DND-41 (cell line): ENCODE results near the gene SHISA6.

Experiments used
- ATAC-seq: fragments of 200-7000 bp; cut with Tn5 transposase; 3 replicates; pipeline ENCODE4 v1.9.1; 2021; ENCODE audit warnings: low read depth; ENCODE audit not compliant: insufficient read depth
- DNase-seq: peaks from one replicate; pipeline ENCODE4 v3.0.0-alpha.2; 2020
- H2AFZ ChIP-seq: 2 replicates; pipeline ENCODE4 v1.6.0; 2012; ENCODE audit warnings: low read depth, low read length
- H3K27ac ChIP-seq: 2 replicates; pipeline ENCODE4 v1.5.1; 2012; ENCODE audit warnings: low read length, inconsistent platforms
- H3K27me3 ChIP-seq: fragments of 200-600 bp; sonication (generic); 2 replicates; pipeline ENCODE4 v1.6.0; 2012; ENCODE audit warnings: low read length, mild to moderate bottlenecking, inconsistent platforms; ENCODE audit not compliant: insufficient read depth, poor library complexity
- H3K36me3 ChIP-seq: 2 replicates; pipeline ENCODE4 v1.5.1; 2012; ENCODE audit warnings: low read length, inconsistent platforms; ENCODE audit not compliant: insufficient read depth
- H3K4me1 ChIP-seq: 2 replicates; pipeline ENCODE4 v1.5.1; 2012; ENCODE audit warnings: mild to moderate bottlenecking, low read length; ENCODE audit not compliant: insufficient read depth
- H3K4me2 ChIP-seq: 2 replicates; pipeline ENCODE4 v1.6.0; 2012; ENCODE audit warnings: mild to moderate bottlenecking, moderate library complexity, low read length, inconsistent platforms; ENCODE audit not compliant: insufficient read depth
- H3K4me3 ChIP-seq, 2 experiments: fragments of 200-600 bp in 1 of 2; shearing (Covaris generic) in 1 of 2; 2 replicates each; pipeline ENCODE4 v1.5.1; 2012 to 2016; ENCODE audit warnings: inconsistent platforms in 2 of 2, low read length in 2 of 2, mild to moderate bottlenecking in 2 of 2, low read depth in 1 of 2, moderate library complexity in 1 of 2
- H3K79me2 ChIP-seq: 2 replicates; pipeline ENCODE4 v1.6.0; 2012; ENCODE audit warnings: low read length, inconsistent platforms; ENCODE audit not compliant: insufficient read depth
- H3K9ac ChIP-seq: 2 replicates; pipeline ENCODE4 v1.6.0; 2012; ENCODE audit warnings: low read depth, mild to moderate bottlenecking, inconsistent platforms, low read length, moderate library complexity
- H3K9me3 ChIP-seq: 2 replicates; pipeline ENCODE4 v1.5.1; 2012; ENCODE audit warnings: low read length, moderate library complexity, mild to moderate bottlenecking, inconsistent platforms; ENCODE audit not compliant: insufficient read depth, severe bottlenecking
- H4K20me1 ChIP-seq: 2 replicates; pipeline ENCODE4 v1.6.0; 2012; ENCODE audit warnings: low read length; ENCODE audit not compliant: insufficient read depth
- EZH2 ChIP-seq: IDR thresholded peaks from 3 replicates; pipeline ENCODE4 v1.6.1; 2012; ENCODE audit warnings: borderline replicate concordance, low read depth, mild to moderate bottlenecking, moderate library complexity, low read length, inconsistent platforms; ENCODE audit not compliant: severe bottlenecking
- TF ChIP-seq, protein P1 (sequence below): IDR thresholded peaks from 2 replicates; pipeline ENCODE4 v1.5.1; 2012; ENCODE audit warnings: borderline replicate concordance, low read length, moderate library complexity, mild to moderate bottlenecking; ENCODE audit not compliant: poor library complexity, severe bottlenecking; ENCODE audit errors: extremely low read depth

Gene SHISA6

GRCh38 chr17:11461993-11462548, 221.1 kb downstream of the SHISA6 start:
- Histone ChIP-seq H3K4me2 (no peak overlapping the region), H4K20me1 (no peaks in the 10 kb centered on the region), H3K36me3 (no peaks in the 10 kb centered on the region), H3K9ac (no peak overlapping the region), H3K27me3 (no peaks in the 10 kb centered on the region), H3K27ac (no peak overlapping the region), H3K4me3 (no peak overlapping the region), H2AFZ (no peak overlapping the region), H3K4me1 (no peaks in the 10 kb centered on the region), H3K9me3 (no peaks in the 10 kb centered on the region), H3K79me2 (no peaks in the 10 kb centered on the region)
- TF ChIP-seq EZH2: no peak
- TF ChIP-seq, protein P1, sequence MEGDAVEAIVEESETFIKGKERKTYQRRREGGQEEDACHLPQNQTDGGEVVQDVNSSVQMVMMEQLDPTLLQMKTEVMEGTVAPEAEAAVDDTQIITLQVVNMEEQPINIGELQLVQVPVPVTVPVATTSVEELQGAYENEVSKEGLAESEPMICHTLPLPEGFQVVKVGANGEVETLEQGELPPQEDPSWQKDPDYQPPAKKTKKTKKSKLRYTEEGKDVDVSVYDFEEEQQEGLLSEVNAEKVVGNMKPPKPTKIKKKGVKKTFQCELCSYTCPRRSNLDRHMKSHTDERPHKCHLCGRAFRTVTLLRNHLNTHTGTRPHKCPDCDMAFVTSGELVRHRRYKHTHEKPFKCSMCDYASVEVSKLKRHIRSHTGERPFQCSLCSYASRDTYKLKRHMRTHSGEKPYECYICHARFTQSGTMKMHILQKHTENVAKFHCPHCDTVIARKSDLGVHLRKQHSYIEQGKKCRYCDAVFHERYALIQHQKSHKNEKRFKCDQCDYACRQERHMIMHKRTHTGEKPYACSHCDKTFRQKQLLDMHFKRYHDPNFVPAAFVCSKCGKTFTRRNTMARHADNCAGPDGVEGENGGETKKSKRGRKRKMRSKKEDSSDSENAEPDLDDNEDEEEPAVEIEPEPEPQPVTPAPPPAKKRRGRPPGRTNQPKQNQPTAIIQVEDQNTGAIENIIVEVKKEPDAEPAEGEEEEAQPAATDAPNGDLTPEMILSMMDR: no peak
- DNase-seq (no peak), ATAC-seq (no peak)

DNA sequence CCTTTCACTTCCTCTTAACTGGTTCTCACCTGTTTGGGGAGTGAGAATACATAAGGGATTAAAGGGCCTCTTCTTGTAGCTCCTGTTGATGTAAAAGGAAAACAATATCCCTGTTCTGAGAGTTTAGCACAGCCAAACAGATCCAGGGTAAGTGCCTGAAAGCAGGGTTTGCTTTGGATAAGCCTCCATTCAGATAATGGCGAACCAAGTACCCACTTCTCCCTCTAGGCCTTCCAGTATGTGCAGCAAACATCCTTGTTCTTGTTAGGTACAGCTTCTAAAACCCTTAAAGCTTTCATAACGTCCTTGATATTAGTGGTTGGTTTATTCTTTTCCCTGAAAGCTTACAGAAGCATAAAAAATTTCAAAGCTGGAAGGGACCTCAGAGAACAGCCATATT, 226.6 kb downstream of the SHISA6 start:
- Histone ChIP-seq H3K79me2 (no peaks in the 10 kb centered on the region), H3K9me3 (no peaks in the 10 kb centered on the region), H3K4me2 (no peak overlapping the region), H3K36me3 (no peaks in the 10 kb centered on the region), H2AFZ (no peak overlapping the region), H3K27me3 (no peaks in the 10 kb centered on the region), H4K20me1 (no peaks in the 10 kb centered on the region), H3K9ac (no peak overlapping the region), H3K4me3 (no peak overlapping the region), H3K4me1 (no peaks in the 10 kb centered on the region), H3K27ac (no peak overlapping the region)
- no peak for TF ChIP-seq EZH2
- TF ChIP-seq, protein P1: no peak
- ATAC-seq (no peak), DNase-seq (no peak)

DNA sequence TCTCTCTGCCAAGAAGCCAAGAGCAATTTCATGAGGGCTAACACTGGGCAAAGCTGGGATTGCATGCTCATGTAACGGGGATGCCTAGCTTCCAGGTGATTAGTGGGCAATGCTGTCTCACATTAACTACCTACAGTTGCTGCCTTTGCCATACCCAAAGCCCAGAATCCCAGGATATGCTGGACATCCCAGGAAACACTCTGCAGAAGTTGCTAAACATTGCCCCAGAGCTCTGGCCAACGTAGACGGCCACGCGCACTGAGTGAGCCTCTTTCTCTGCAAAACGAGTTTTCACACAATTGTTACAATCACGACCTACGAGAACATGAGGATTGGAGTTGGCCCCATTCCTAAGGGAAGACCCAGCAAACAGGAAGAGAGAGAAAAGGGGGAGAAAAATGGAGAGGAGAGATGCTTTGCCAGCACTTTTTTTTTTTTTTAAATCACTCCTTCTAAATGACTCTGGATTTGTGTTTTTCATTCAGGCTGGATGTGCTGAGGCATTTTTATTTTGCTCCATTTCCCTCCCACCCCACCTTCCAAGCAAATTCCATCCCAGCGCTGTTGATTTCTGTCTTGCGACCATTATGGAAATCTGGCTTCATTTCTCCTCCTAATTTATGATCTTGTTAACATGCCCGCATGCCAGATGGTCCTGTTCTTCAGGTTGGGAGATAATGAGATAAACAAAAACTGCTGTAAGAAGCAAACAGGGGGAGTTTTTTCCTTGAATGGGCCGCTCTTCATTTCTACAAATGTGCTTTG, 244.5 kb downstream of the SHISA6 start:
- Histone ChIP-seq H4K20me1 (no peaks in the 10 kb centered on the region), H3K36me3 (no peaks in the 10 kb centered on the region), H3K9me3 (no peaks in the 10 kb centered on the region), H3K9ac (no peak overlapping the region), H2AFZ (no peak overlapping the region), H3K27me3 (no peaks in the 10 kb centered on the region), H3K4me3 (no peak overlapping the region), H3K79me2 (no peaks in the 10 kb centered on the region), H3K4me2 (no peak overlapping the region), H3K4me1 (no peaks in the 10 kb centered on the region), H3K27ac (no peak overlapping the region)
- TF ChIP-seq EZH2: no peak
- TF ChIP-seq, protein P1: no peak
- ATAC-seq: no peak
- no peak for DNase-seq
